GM19463 (cell line): ENCODE measurements around the gene MREG.
A peak's percentile ranks its signal among the peaks of the same experiment; 100 is the strongest.
"Not testable (repeated sequence)": the region's sequence is repeated elsewhere in the genome, so short reads cannot be mapped to it uniquely, and the experiment has no call there.

Experiments used
- ATAC-seq: cut with Tn5 transposase; IDR thresholded peaks from one replicate; pipeline ENCODE4 v1.9.1; 2021; ENCODE audit warnings: mild to moderate bottlenecking, moderate library complexity; ENCODE audit not compliant: unreplicated experiment

MREG gene

GRCh38 chr2:215994911-215995310 lies 18.4 kb downstream of the MREG start:
- ATAC-seq: no peak

- ATAC-seq: not testable (repeated sequence)
Observed at GRCh38 chr2:215988556-215989207, 24.7 kb downstream of the MREG start.

GRCh38 chr2:215985257-215985656 lies 28.1 kb downstream of the MREG start:
- no peak for ATAC-seq

GRCh38 chr2:215984661-215985060 lies 28.7 kb downstream of the MREG start:
- no peak for ATAC-seq

GRCh38 chr2:215983581-215984351 lies 29.6 kb downstream of the MREG start:
- ATAC-seq: peak; percentile 59

- peak; percentile 80 for ATAC-seq
Observed at GRCh38 chr2:215982465-215982875, 30.9 kb downstream of the MREG start.

- ATAC-seq: no peak
Observed at GRCh38 chr2:215981115-215981514, 32.2 kb downstream of the MREG start.

GRCh38 chr2:215979620-215980019 lies 33.7 kb downstream of the MREG start:
- peak; percentile 24 for ATAC-seq

- ATAC-seq: no peak
Observed at GRCh38 chr2:215974700-215975429, 38.5 kb downstream of the MREG start.

- no peak for ATAC-seq
Observed at GRCh38 chr2:215973954-215974699, 39.2 kb downstream of the MREG start.

GRCh38 chr2:215973145-215973792 lies 40.1 kb downstream of the MREG start:
- ATAC-seq: no peak

- ATAC-seq: no peak
Observed at GRCh38 chr2:215971671-215972070, 41.7 kb downstream of the MREG start.

- ATAC-seq: not testable (repeated sequence)
Observed at GRCh38 chr2:215970894-215971293, 42.5 kb downstream of the MREG start.

- no peak for ATAC-seq
Observed at GRCh38 chr2:215970425-215970824, 42.9 kb downstream of the MREG start.

GRCh38 chr2:215969131-215969841 lies 44.1 kb downstream of the MREG start:
- ATAC-seq: no peak

- ATAC-seq: no peak
Observed at GRCh38 chr2:215968499-215968898, 44.9 kb downstream of the MREG start.

- ATAC-seq: no peak
Observed at GRCh38 chr2:215967590-215968378, 45.6 kb downstream of the MREG start.

- no peak for ATAC-seq
Observed at GRCh38 chr2:215966951-215967350, 46.4 kb downstream of the MREG start.

GRCh38 chr2:215966274-215966673 lies 47.1 kb downstream of the MREG start:
- ATAC-seq: no peak
